Measurements from ENCODE around the gene GALNTL6. TPM values are rescaled to one million over a fixed set of nuclear protein-coding genes. Genes with fewer than 3 reads are reported as not detected.

GALNTL6 gene
- total and polyA plus RNA-seq, 2 donors (not counting 3 experiments of a cell fraction or from before 2014, with no cell fraction given) = not detected

- Histone ChIP-seq H3K9me1 (replicated peaks; ENCODE audit: control insufficient read depth, extremely low read depth, insufficient read depth, low read length) (no peaks in the 10 kb centered on the region), H3K4me2 (ENCODE audit: insufficient read depth, low read length) (no peak overlapping the region), H2AFZ (ENCODE audit: low read depth, low read length) (no peak overlapping the region), H3K27ac (ENCODE audit: insufficient read depth, low read depth, low read length) (no peak overlapping the region), H3K4me3 (replicated peaks in 1 of 3; ENCODE audit: insufficient read depth in 1 of 3, low read depth in 1 of 3, low read length in 3 of 3) (no peak overlapping the region), H3K4me1 (ENCODE audit: control insufficient read depth, extremely low read depth, insufficient read depth, low read length) (no peaks in the 10 kb centered on the region), H3K27me3 (ENCODE audit: control insufficient read depth in 2 of 2, insufficient read depth in 2 of 2, low read length in 2 of 2) (no peaks in the 10 kb centered on the region), H4K20me1 (replicated peaks; ENCODE audit: control insufficient read depth, extremely low read depth, insufficient read depth, low read length) (no peaks in the 10 kb centered on the region), H3K9me3 (replicated peaks; ENCODE audit: control insufficient read depth, insufficient read depth, low read length) (no peaks in the 10 kb centered on the region), H3K79me2 (ENCODE audit: control insufficient read depth, insufficient read depth, low read length) (no peaks in the 10 kb centered on the region), H3K9ac (replicated peaks; ENCODE audit: extremely low read depth, insufficient read depth, low read length) (no peak overlapping the region), H3K36me3 (ENCODE audit: control insufficient read depth in 2 of 2, extremely low read depth in 1 of 2, insufficient read depth in 2 of 2, low read length in 2 of 2) (no peaks in the 10 kb centered on the region)
- TF ChIP-seq POLR2AphosphoS5 (IDR thresholded peaks at IDR 0.05; ENCODE audit: insufficient read depth, low read depth, low read length) = no peak
- FAIRE-seq (no peak), DNase-seq (ENCODE audit: low read depth, low spot score) (no peak)
- no TSS peak for BruUV-seq (replicated peaks)
- ChIA-PET POLR2A (no interaction called here), CTCF (no interaction called here)
- intact Hi-C loops (cut with micrococcal nuclease) = no loop called here
- dilution Hi-C loops (cut with MboI; ENCODE audit: extremely low pct_ligation_motif_present, low sequenced_read_pairs) = no loop called here
These were observed 1002.4 kb downstream of the GALNTL6 start for GRCh38 chr4:172815499-172816164.

GRCh38 chr4:172818901-172819300 is 1005.7 kb downstream of the GALNTL6 start:
- Histone ChIP-seq H3K27ac (ENCODE audit: insufficient read depth, low read depth, low read length) (no peak overlapping the region), H4K20me1 (replicated peaks; ENCODE audit: control insufficient read depth, extremely low read depth, insufficient read depth, low read length) (no peaks in the 10 kb centered on the region), H3K4me2 (ENCODE audit: insufficient read depth, low read length) (no peak overlapping the region), H2AFZ (ENCODE audit: low read depth, low read length) (no peak overlapping the region), H3K36me3 (ENCODE audit: control insufficient read depth in 2 of 2, extremely low read depth in 1 of 2, insufficient read depth in 2 of 2, low read length in 2 of 2) (no peaks in the 10 kb centered on the region), H3K9me1 (replicated peaks; ENCODE audit: control insufficient read depth, extremely low read depth, insufficient read depth, low read length) (no peaks in the 10 kb centered on the region), H3K9ac (replicated peaks; ENCODE audit: extremely low read depth, insufficient read depth, low read length) (no peak overlapping the region), H3K79me2 (ENCODE audit: control insufficient read depth, insufficient read depth, low read length) (no peaks in the 10 kb centered on the region), H3K4me3 (replicated peaks in 1 of 3; ENCODE audit: insufficient read depth in 1 of 3, low read depth in 1 of 3, low read length in 3 of 3) (no peak overlapping the region), H3K4me1 (ENCODE audit: control insufficient read depth, extremely low read depth, insufficient read depth, low read length) (no peaks in the 10 kb centered on the region), H3K27me3 (ENCODE audit: control insufficient read depth in 2 of 2, insufficient read depth in 2 of 2, low read length in 2 of 2) (no peaks in the 10 kb centered on the region), H3K9me3 (replicated peaks; ENCODE audit: control insufficient read depth, insufficient read depth, low read length) (no peaks in the 10 kb centered on the region)
- dilution Hi-C loops (cut with MboI; ENCODE audit: extremely low pct_ligation_motif_present, low sequenced_read_pairs) (no loop called here), intact Hi-C loops (cut with micrococcal nuclease) (no loop called here)
- POLR2A ChIA-PET = no interaction called here
- no TSS peak for BruUV-seq (replicated peaks)
- no peak for TF ChIP-seq POLR2A (IDR thresholded peaks at IDR 0.05; ENCODE audit: low read depth, low read length)
- no peak for TF ChIP-seq MYC (IDR thresholded peaks at IDR 0.05; ENCODE audit: low read depth, low read length)
- TF ChIP-seq GATA2 (IDR thresholded peaks at IDR 0.05; ENCODE audit: insufficient read depth, insufficient read length, low read depth, low read length) = no peak
- TF ChIP-seq JUN (IDR thresholded peaks at IDR 0.05; ENCODE audit: borderline replicate concordance, insufficient read depth, insufficient read length, low read depth) = no peak
- TF ChIP-seq POLR2AphosphoS5 (IDR thresholded peaks at IDR 0.05; ENCODE audit: insufficient read depth, low read depth, low read length) = no peak
- no peak for TF ChIP-seq FOS (IDR thresholded peaks at IDR 0.05; ENCODE audit: borderline replicate concordance, insufficient read depth, low read length)
- TF ChIP-seq CTCF (IDR thresholded peaks at IDR 0.05; ENCODE audit: extremely low read depth in 1 of 2, insufficient read depth in 1 of 2, low read depth in 1 of 2, low read length in 2 of 2) = no peak
- no peak for TF ChIP-seq MAX (IDR thresholded peaks at IDR 0.05; ENCODE audit: insufficient read depth, insufficient read length)
- TF ChIP-seq EZH2 (IDR thresholded peaks at IDR 0.05; ENCODE audit: borderline replicate concordance, low read depth, low read length, severe bottlenecking) = no peak
- FAIRE-seq = no peak
- no peak for DNase-seq (ENCODE audit: low read depth, low spot score)
- CTCF ChIA-PET = no interaction called here

Data from endothelial cell of umbilical vein (primary cell).